ENCODE measurements around the gene ETFA.

- TF ChIP-seq MYC (IDR thresholded peaks at IDR 0.05; ENCODE audit: low read depth, low read length) (no peak), CTCF (IDR thresholded peaks at IDR 0.05; ENCODE audit: low read depth, low read length) (no peak), POLR2A (IDR thresholded peaks at IDR 0.05; ENCODE audit: extremely low read depth, insufficient read length) (no peak), MAX (IDR thresholded peaks at IDR 0.05; ENCODE audit: low read depth, low read length) (no peak)
Observed at GRCh38 chr15:76180321-76180720, 130.9 kb downstream of the ETFA start.
